ENCODE data around the gene GPD1.
A peak's percentile ranks its signal among the peaks of the same experiment; 100 is the strongest.

Gene GPD1

GRCh38 chr12:50077099-50077498 lies 26.7 kb upstream of the GPD1 start:
- Histone ChIP-seq H3K4me3 (ENCODE audit: severe bottlenecking) (no peak overlapping the region), H3K9me3 (ENCODE audit: severe bottlenecking) (no peaks in the 10 kb centered on the region), H3K36me3 (ENCODE audit: low read depth) (no peaks in the 10 kb centered on the region), H3K27me3 (ENCODE audit: insufficient read depth, poor library complexity, severe bottlenecking) (no peaks in the 10 kb centered on the region), H3K27ac (ENCODE audit: poor library complexity, severe bottlenecking) (no peak overlapping the region), H3K4me1 (ENCODE audit: insufficient read depth, poor library complexity, severe bottlenecking) (no peaks in the 10 kb centered on the region)
- ATAC-seq (ENCODE audit: low read depth) (no peak), DNase-seq (ENCODE audit: low spot score) (no peak)
- TF ChIP-seq CTCF (IDR thresholded peaks at IDR 0.05; ENCODE audit: poor library complexity, severe bottlenecking): no peak

DNA sequence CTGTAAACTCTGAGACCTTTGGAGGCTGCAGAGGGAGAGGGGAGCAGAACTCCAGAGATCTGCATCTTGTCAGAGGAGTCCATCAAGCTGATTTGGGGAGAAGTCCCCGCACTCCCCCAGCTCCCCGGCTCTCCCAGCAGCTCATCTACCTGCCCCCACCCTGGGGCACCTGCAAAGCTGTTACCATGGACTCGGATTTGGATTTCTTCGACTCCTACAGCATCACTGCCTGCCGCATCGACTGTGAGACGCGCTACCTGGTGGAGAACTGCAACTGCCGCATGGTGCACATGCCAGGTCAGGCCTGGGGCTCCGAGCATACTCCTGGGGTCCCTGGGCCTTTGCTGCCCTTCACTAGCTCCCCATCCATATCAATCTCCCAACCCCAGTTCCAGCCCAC lies 25.5 kb upstream of the GPD1 start:
- Histone ChIP-seq H3K4me1 (ENCODE audit: insufficient read depth, poor library complexity, severe bottlenecking) (no peaks in the 10 kb centered on the region), H3K36me3 (ENCODE audit: low read depth) (no peaks in the 10 kb centered on the region), H3K27me3 (ENCODE audit: insufficient read depth, poor library complexity, severe bottlenecking) (no peaks in the 10 kb centered on the region), H3K27ac (ENCODE audit: poor library complexity, severe bottlenecking) (no peak overlapping the region), H3K9me3 (ENCODE audit: severe bottlenecking) (no peaks in the 10 kb centered on the region), H3K4me3 (ENCODE audit: severe bottlenecking) (no peak overlapping the region)
- no peak for TF ChIP-seq CTCF (IDR thresholded peaks at IDR 0.05; ENCODE audit: poor library complexity, severe bottlenecking)
- ATAC-seq (ENCODE audit: low read depth) (no peak), DNase-seq (ENCODE audit: low spot score) (no peak)

- Histone ChIP-seq H3K4me1 (ENCODE audit: insufficient read depth, poor library complexity, severe bottlenecking) (no peaks in the 10 kb centered on the region), H3K27ac (ENCODE audit: poor library complexity, severe bottlenecking) (no peak overlapping the region), H3K27me3 (ENCODE audit: insufficient read depth, poor library complexity, severe bottlenecking) (no peaks in the 10 kb centered on the region), H3K36me3 (ENCODE audit: low read depth) (no peaks in the 10 kb centered on the region), H3K9me3 (ENCODE audit: severe bottlenecking) (no peaks in the 10 kb centered on the region), H3K4me3 (ENCODE audit: severe bottlenecking) (no peak overlapping the region)
- no peak for DNase-seq (ENCODE audit: low spot score)
- TF ChIP-seq CTCF (IDR thresholded peaks at IDR 0.05; ENCODE audit: poor library complexity, severe bottlenecking): no peak
- no peak for ATAC-seq (ENCODE audit: low read depth)
These were observed 24.0 kb upstream of the GPD1 start for GRCh38 chr12:50079771-50080170.

DNA sequence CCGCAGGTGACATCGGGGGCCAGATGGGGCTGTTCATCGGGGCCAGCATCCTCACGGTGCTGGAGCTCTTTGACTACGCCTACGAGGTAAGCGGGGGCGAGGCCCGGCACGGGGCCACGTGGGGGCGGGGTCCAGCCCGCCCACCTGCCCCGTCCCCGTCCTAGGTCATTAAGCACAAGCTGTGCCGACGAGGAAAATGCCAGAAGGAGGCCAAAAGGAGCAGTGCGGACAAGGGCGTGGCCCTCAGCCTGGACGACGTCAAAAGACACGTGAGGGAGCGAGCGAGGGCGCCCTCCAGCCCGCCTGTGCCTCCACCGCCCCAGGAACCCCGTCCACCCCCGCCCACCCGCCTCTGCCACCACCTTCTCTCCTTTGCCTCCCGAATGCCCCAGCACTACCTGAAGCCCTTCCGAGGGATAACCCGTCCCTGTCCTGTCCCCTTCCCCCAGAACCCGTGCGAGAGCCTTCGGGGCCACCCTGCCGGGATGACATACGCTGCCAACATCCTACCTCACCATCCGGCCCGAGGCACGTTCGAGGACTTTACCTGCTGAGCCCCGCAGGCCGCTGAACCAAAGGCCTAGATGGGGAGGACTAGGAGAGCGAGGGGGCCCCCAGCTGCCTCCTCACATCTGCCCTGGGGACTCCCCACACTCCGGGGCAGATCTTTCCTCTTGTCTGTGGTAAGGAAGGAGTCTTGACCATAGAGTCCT lies 22.6 kb upstream of the GPD1 start:
- no peak for DNase-seq (ENCODE audit: low spot score)
- ATAC-seq (ENCODE audit: low read depth): no peak
- Histone ChIP-seq H3K4me3 (ENCODE audit: severe bottlenecking) (no peak overlapping the region), H3K27me3 (ENCODE audit: insufficient read depth, poor library complexity, severe bottlenecking) (no peaks in the 10 kb centered on the region), H3K27ac (ENCODE audit: poor library complexity, severe bottlenecking) (no peak overlapping the region), H3K36me3 (ENCODE audit: low read depth) (no peaks in the 10 kb centered on the region), H3K9me3 (ENCODE audit: severe bottlenecking) (no peaks in the 10 kb centered on the region), H3K4me1 (ENCODE audit: insufficient read depth, poor library complexity, severe bottlenecking) (peaks cover 3% of the 10 kb centered on the region)
- no peak for TF ChIP-seq CTCF (IDR thresholded peaks at IDR 0.05; ENCODE audit: poor library complexity, severe bottlenecking)

- Histone ChIP-seq H3K36me3 (ENCODE audit: low read depth) (peaks cover 13% of the 10 kb centered on the region), H3K4me3 (ENCODE audit: severe bottlenecking) (no peak overlapping the region), H3K27ac (ENCODE audit: poor library complexity, severe bottlenecking) (peak overlapping the region; percentile 94), H3K4me1 (ENCODE audit: insufficient read depth, poor library complexity, severe bottlenecking) (peaks cover 17% of the 10 kb centered on the region), H3K27me3 (ENCODE audit: insufficient read depth, poor library complexity, severe bottlenecking) (no peaks in the 10 kb centered on the region), H3K9me3 (ENCODE audit: severe bottlenecking) (no peaks in the 10 kb centered on the region)
- no peak for ATAC-seq (ENCODE audit: low read depth)
- no peak for TF ChIP-seq CTCF (IDR thresholded peaks at IDR 0.05; ENCODE audit: poor library complexity, severe bottlenecking)
- no peak for DNase-seq (ENCODE audit: low spot score)
These were observed 21.2 kb upstream of the GPD1 start for GRCh38 chr12:50082644-50083043.
